Neural cell (in vitro differentiated cells): Measurements from ENCODE around the gene ADD2. TPM values are rescaled to one million over a fixed set of nuclear protein-coding genes. Genes with fewer than 3 reads are reported as not detected.

Experiments used
- H2AFZ ChIP-seq: fragments of 200-600, 300-800 bp; sonication (generic), shearing (Covaris generic); 2 replicates; pipeline ENCODE4 v1.6.0; 2014; ENCODE audit warnings: low read depth, mild to moderate bottlenecking, antibody characterized with exemption, low read length, moderate library complexity
- H3F3A ChIP-seq: fragments of 200-600 bp; shearing (Covaris generic); 2 replicates; pipeline ENCODE4 v1.6.1; 2016; ENCODE audit warnings: mild to moderate bottlenecking, moderate library complexity, mixed read lengths, antibody characterized with exemption, low read length; ENCODE audit not compliant: insufficient read depth, poor library complexity, severe bottlenecking
- H3K27ac ChIP-seq: fragments of 200-600, 300-800 bp; sonication (generic), shearing (Covaris generic); 2 replicates; pipeline ENCODE4 v1.5.1; 2014; ENCODE audit warnings: mild to moderate bottlenecking, low read length, moderate library complexity
- H3K27me3 ChIP-seq: fragments of 300-800, 200-600 bp; sonication (generic), shearing (Covaris generic); 2 replicates; pipeline ENCODE4 v1.6.0; 2014; ENCODE audit warnings: mild to moderate bottlenecking, low read depth, low read length, moderate library complexity; ENCODE audit not compliant: insufficient read depth
- H3K36me3 ChIP-seq: fragments of 300-800, 200-600 bp; sonication (generic), shearing (Covaris generic); 2 replicates; pipeline ENCODE4 v1.5.1; 2014; ENCODE audit warnings: mild to moderate bottlenecking, antibody characterized with exemption, low read length, moderate library complexity; ENCODE audit not compliant: insufficient read depth
- H3K4me2 ChIP-seq: fragments of 300-800, 200-600 bp; sonication (generic), shearing (Covaris generic); 2 replicates; pipeline ENCODE4 v1.6.0; 2014; ENCODE audit warnings: mild to moderate bottlenecking, low read length
- H3K4me3 ChIP-seq: fragments of 300-800, 200-600 bp; sonication (generic), shearing (Covaris generic); 2 replicates; pipeline ENCODE4 v1.5.1; 2014; ENCODE audit warnings: mild to moderate bottlenecking, low read length, moderate library complexity
- H3K79me2 ChIP-seq: fragments of 200-600 bp; shearing (Covaris generic); replicated peaks from 2 replicates; pipeline ENCODE4 v1.6.0; 2014; ENCODE audit warnings: mild to moderate bottlenecking, low read length, moderate library complexity; ENCODE audit not compliant: insufficient read depth
- H3K9ac ChIP-seq: fragments of 300-800, 200-600 bp; sonication (generic), shearing (Covaris generic); 2 replicates; pipeline ENCODE4 v1.6.1; 2016; ENCODE audit warnings: mild to moderate bottlenecking, low read length, mixed read lengths
- H3K9me2 ChIP-seq: fragments of 200-600 bp; shearing (Covaris generic); 2 replicates; pipeline ENCODE4 v1.6.1; 2016; ENCODE audit warnings: mild to moderate bottlenecking, low read length, mixed read lengths; ENCODE audit not compliant: insufficient read depth
- H3K9me3 ChIP-seq: fragments of 200-600, 300-800 bp; sonication (generic), shearing (Covaris generic); 2 replicates; pipeline ENCODE4 v1.6.1; 2016; ENCODE audit warnings: mild to moderate bottlenecking, mixed run types, low read length, moderate library complexity, mixed read lengths
- H4K20me1 ChIP-seq: fragments of 200-600 bp; shearing (Covaris generic); 2 replicates; pipeline ENCODE4 v1.6.1; 2016; ENCODE audit warnings: mild to moderate bottlenecking, mixed run types; ENCODE audit not compliant: insufficient read depth
- CTCF ChIP-seq: fragments of 450-650 bp; IDR thresholded peaks from 2 replicates; pipeline ENCODE4 v1.5.1; 2014; ENCODE audit warnings: antibody characterized with exemption, mild to moderate bottlenecking, moderate library complexity; ENCODE audit not compliant: poor library complexity, severe bottlenecking
- EP300 ChIP-seq: fragments of 450-650 bp; conservative IDR thresholded peaks from 2 replicates; pipeline ENCODE4 v1.6.1; 2014; ENCODE audit warnings: antibody characterized with exemption, mild to moderate bottlenecking, moderate library complexity; ENCODE audit not compliant: poor library complexity, severe bottlenecking
- EZH2 ChIP-seq: fragments of 200-600, 300-800 bp; shearing (Covaris generic), sonication (generic); IDR thresholded peaks from 2 replicates; pipeline ENCODE4 v1.6.1; 2014; ENCODE audit warnings: antibody characterized with exemption, low read length, borderline replicate concordance, mild to moderate bottlenecking; ENCODE audit not compliant: insufficient read depth, poor library complexity, severe bottlenecking
- MXI1 ChIP-seq: fragments of 450-650 bp; conservative IDR thresholded peaks from 2 replicates; pipeline ENCODE4 v1.6.1; 2014; ENCODE audit warnings: antibody characterized with exemption, mild to moderate bottlenecking; ENCODE audit not compliant: poor library complexity, severe bottlenecking
- POLR2AphosphoS5 ChIP-seq: IDR thresholded peaks from 2 replicates; pipeline ENCODE4 v1.6.1; 2012
- RAD21 ChIP-seq: fragments of 450-650 bp; conservative IDR thresholded peaks from 2 replicates; pipeline ENCODE4 v1.6.1; 2014; ENCODE audit warnings: antibody characterized with exemption, mild to moderate bottlenecking, moderate library complexity
- REST ChIP-seq: IDR thresholded peaks from 2 replicates; pipeline ENCODE4 v1.6.1; 2012; ENCODE audit warnings: borderline replicate concordance
- SMC3 ChIP-seq: fragments of 450-650 bp; conservative IDR thresholded peaks from 2 replicates; pipeline ENCODE4 v1.6.1; 2014; ENCODE audit warnings: antibody characterized with exemption, mild to moderate bottlenecking, moderate library complexity; ENCODE audit not compliant: poor library complexity
- TAF1 ChIP-seq: IDR thresholded peaks from 2 replicates; pipeline ENCODE4 v1.6.1; 2012; ENCODE audit warnings: low read depth
- polyA plus RNA-seq: library from polyadenylated mRNA; depleted of rRNA; stranded (reverse); fragments of >200 nt; gene quantifications from 2 replicates; pipeline ENCODE4 v1.2.3, GENCODE V29; 2014

Gene ADD2
- polyA plus RNA-seq, 1 donor from 2014 or later: 52.5 TPM

- Histone ChIP-seq H2AFZ (no peak overlapping the region), H3K27ac (no peak overlapping the region), H3K9me3 (no peaks in the 10 kb centered on the region), H3K27me3 (no peaks in the 10 kb centered on the region), H3K4me2 (no peak overlapping the region), H4K20me1 (peaks cover 5% of the 10 kb centered on the region), H3K36me3 (no peaks in the 10 kb centered on the region), H3K9me2 (no peaks in the 10 kb centered on the region), H3F3A (no peaks in the 10 kb centered on the region), H3K79me2 (peaks cover 60% of the 10 kb centered on the region), H3K4me3 (no peak overlapping the region), H3K9ac (no peak overlapping the region)
- TF ChIP-seq EP300: no peak
- no peak for TF ChIP-seq POLR2AphosphoS5
- TF ChIP-seq CTCF: no peak
- no peak for TF ChIP-seq MXI1
- no peak for TF ChIP-seq TAF1
- no peak for TF ChIP-seq SMC3
- TF ChIP-seq RAD21: no peak
- TF ChIP-seq REST: no peak
- TF ChIP-seq EZH2: no peak
These were observed 19.8 kb downstream of the ADD2 start for GRCh38 chr2:70748002-70748784.

- H3K27ac ChIP-seq: no peak overlapping the region
- H3K9ac ChIP-seq: no peak overlapping the region
- no peaks in the 10 kb centered on the region for H3K9me3 ChIP-seq
- TF ChIP-seq SMC3: no peak
- no peak for TF ChIP-seq POLR2AphosphoS5
- TF ChIP-seq REST: no peak
- no peak for TF ChIP-seq RAD21
- TF ChIP-seq EZH2: no peak
- TF ChIP-seq CTCF: no peak
- no peak for TF ChIP-seq TAF1
- no peak for TF ChIP-seq MXI1
- TF ChIP-seq EP300: no peak
- peaks cover 5% of the 10 kb centered on the region for H4K20me1 ChIP-seq
- H3F3A ChIP-seq: no peaks in the 10 kb centered on the region
- H3K4me3 ChIP-seq: no peak overlapping the region
- H3K9me2 ChIP-seq: no peaks in the 10 kb centered on the region
- H3K27me3 ChIP-seq: no peaks in the 10 kb centered on the region
- no peak overlapping the region for H2AFZ ChIP-seq
- H3K36me3 ChIP-seq: no peaks in the 10 kb centered on the region
- H3K4me2 ChIP-seq: no peak overlapping the region
- H3K79me2 ChIP-seq: peaks cover 60% of the 10 kb centered on the region
These were observed 20.7 kb downstream of the ADD2 start for GRCh38 chr2:70747284-70747683.
